Thyroid gland (tissue), 4 donors: ENCODE data around the gene GABRE. TPM values are rescaled to one million over a fixed set of nuclear protein-coding genes. Genes with fewer than 3 reads are reported as not detected.

ENCODE experiments used
- DNase-seq, 2 donors: peaks; one replicate each; pipeline ENCODE4 v3.0.0-alpha.2; 2019
- H3K27ac ChIP-seq, 3 donors: fragments of 200-600 bp; sonication (generic); 1 replicate in 2 of 3; 2 replicates in 1 of 3; pipeline ENCODE4 v1.5.1; 2016 to 2019; ENCODE audit warnings: mild to moderate bottlenecking in 1 of 3, moderate library complexity in 1 of 3
- H3K27me3 ChIP-seq: fragments of 200-600 bp; sonication (generic); one replicate; pipeline ENCODE4 v1.5.1; 2019
- H3K36me3 ChIP-seq, 2 donors: fragments of 200-600 bp; sonication (generic); one replicate each; pipeline ENCODE4 v1.5.1; 2016 to 2019
- H3K4me1 ChIP-seq, 2 donors: fragments of 200-600 bp; sonication (generic); one replicate each; pipeline ENCODE4 v1.5.1; 2017 to 2019
- H3K4me3 ChIP-seq, 3 donors: fragments of 200-600 bp; sonication (generic); replicated peaks in 1 of 3; 1 replicate in 2 of 3; 2 replicates in 1 of 3; pipeline ENCODE4 v1.5.1; 2016; ENCODE audit warnings: mild to moderate bottlenecking in 1 of 3
- H3K9me3 ChIP-seq: fragments of 200-600 bp; sonication (generic); one replicate; pipeline ENCODE4 v1.5.1; 2017
- CTCF ChIP-seq, 6 experiments: fragments of 200-600 bp in 3 of 6; fragments of 450-650 bp in 3 of 6; sonication (generic) in 3 of 6; IDR thresholded peaks; one replicate each; pipeline ENCODE4 v1.5.1; 2016 to 2019; ENCODE audit warnings: antibody characterized with exemption in 6 of 6, mild to moderate bottlenecking in 2 of 6, inconsistent platforms in 1 of 6, moderate library complexity in 1 of 6
- POLR2A ChIP-seq, 2 donors: fragments of 450-650 bp; IDR thresholded peaks; one replicate each; pipeline ENCODE4 v1.6.1; 2017; ENCODE audit warnings: antibody characterized with exemption in 2 of 2, mild to moderate bottlenecking in 2 of 2, moderate library complexity in 1 of 2
- WGBS, 2 donors: methylation state at CpG; one replicate each; pipeline ENCODE4 v1.1.5; 2017; 5-methylcytosine and 5-hydroxymethylcytosine counted together
- intact Hi-C: fragments of 100-400 bp; cut with DNase I; formaldehyde crosslinking; loops from one replicate; pipeline ENCODE4 v1.15.1; 2023
- total RNA-seq, 4 donors: library from RNA; depleted of rRNA; stranded (reverse); fragments of >200 nt; gene quantifications; one replicate each; pipeline ENCODE4 v1.2.3, GENCODE V29; 2016

Gene GABRE
- total RNA-seq, 4 donors from 2014 or later = 39.5 to 73.5 (median 43.1) TPM

GRCh38 chrX:151977923-151978322, 3.4 kb upstream of the GABRE start:
- TF ChIP-seq POLR2A (IDR thresholded peaks at IDR 0.05) (no peak), CTCF (IDR thresholded peaks at IDR 0.05) (no peak)
- intact Hi-C loops = no loop called here
- Histone ChIP-seq H3K27me3 (no peaks in the 10 kb centered on the region), H3K4me1 (peaks cover 0 to 3% of the 10 kb centered on the region in 2 donors), H3K36me3 (no peaks in the 10 kb centered on the region), H3K4me3 (no peak overlapping the region), H3K27ac (no peak overlapping the region), H3K9me3 (no peaks in the 10 kb centered on the region)
- WGBS, 2 donors = 38 to 55% methylated on average over 1 of the region's 1 CpG
- DNase-seq = peak; percentile 58 to 60

GRCh38 chrX:151977009-151977408, 2.5 kb upstream of the GABRE start:
- no peaks in the 10 kb centered on the region for H3K27me3 ChIP-seq
- no peak for DNase-seq
- H3K36me3 ChIP-seq = no peaks in the 10 kb centered on the region
- WGBS, 2 donors = 61 to 72% methylated on average over 5 of the region's 5 CpGs
- intact Hi-C loops = no loop called here
- TF ChIP-seq CTCF (IDR thresholded peaks at IDR 0.05) (no peak), POLR2A (IDR thresholded peaks at IDR 0.05) (no peak)
- no peak overlapping the region for H3K27ac ChIP-seq
- no peak overlapping the region for H3K4me3 ChIP-seq
- peaks cover 0 to 3% of the 10 kb centered on the region in 2 donors for H3K4me1 ChIP-seq
- H3K9me3 ChIP-seq = no peaks in the 10 kb centered on the region

GRCh38 chrX:151975736-151976275, 1.3 kb upstream of the GABRE start:
- Histone ChIP-seq H3K27ac (no peak overlapping the region), H3K36me3 (no peaks in the 10 kb centered on the region), H3K4me3 (no peak overlapping the region), H3K27me3 (no peaks in the 10 kb centered on the region), H3K9me3 (no peaks in the 10 kb centered on the region), H3K4me1 (peaks cover 0 to 3% of the 10 kb centered on the region in 2 donors)
- no peak for DNase-seq
- 86 to 95% methylated on average over 5 of the region's 5 CpGs for WGBS, 2 donors
- TF ChIP-seq POLR2A (IDR thresholded peaks at IDR 0.05) = no peak
- intact Hi-C loops = no loop called here

- DNase-seq = no peak
- intact Hi-C loops = no loop called here
- Histone ChIP-seq H3K4me3 (no peak overlapping the region), H3K4me1 (peaks cover 0 to 3% of the 10 kb centered on the region in 2 donors), H3K27me3 (no peaks in the 10 kb centered on the region), H3K9me3 (no peaks in the 10 kb centered on the region), H3K27ac (no peak overlapping the region), H3K36me3 (no peaks in the 10 kb centered on the region)
- no peak for TF ChIP-seq CTCF (IDR thresholded peaks at IDR 0.05)
- TF ChIP-seq POLR2A (IDR thresholded peaks at IDR 0.05) = no peak
- WGBS, 2 donors = 41 to 61% methylated on average over 5 of the region's 8 CpGs
These were observed 735 bp upstream of the GABRE start for GRCh38 chrX:151975228-151975593.

GRCh38 chrX:151973851-151974335, 583 bp downstream of the GABRE start:
- WGBS, 2 donors = 16 to 27% methylated on average over 5 to 7 of the region's 21 CpGs
- H3K27ac ChIP-seq = peak overlapping the region; percentile 63 to 75 (median 66)
- no peak for TF ChIP-seq CTCF (IDR thresholded peaks at IDR 0.05)
- no peak for TF ChIP-seq POLR2A (IDR thresholded peaks at IDR 0.05)

More at GRCh38 chrX:151973851-151974335, 583 bp downstream of the GABRE start:
- H3K4me3 ChIP-seq = peak overlapping the region; percentile 20 to 48 (median 39)
- peak; percentile 78 to 79 for DNase-seq
- intact Hi-C loops = no loop called here
- no peaks in the 10 kb centered on the region for H3K27me3 ChIP-seq
- H3K9me3 ChIP-seq = no peaks in the 10 kb centered on the region
- H3K4me1 ChIP-seq = peaks cover 0 to 3% of the 10 kb centered on the region in 2 donors
- H3K36me3 ChIP-seq = no peaks in the 10 kb centered on the region
